Measurements from ENCODE around the gene OLFML2A. TPM values are rescaled to one million over a fixed set of nuclear protein-coding genes. Genes with fewer than 3 reads are reported as not detected.

Gene OLFML2A
- total and polyA plus RNA-seq, 12 donors = 1.7 to 21.4 (median 7.3) TPM

GRCh38 chr9:124859803-124860581, 83.1 kb downstream of the OLFML2A start:
- TF ChIP-seq, protein P1, sequence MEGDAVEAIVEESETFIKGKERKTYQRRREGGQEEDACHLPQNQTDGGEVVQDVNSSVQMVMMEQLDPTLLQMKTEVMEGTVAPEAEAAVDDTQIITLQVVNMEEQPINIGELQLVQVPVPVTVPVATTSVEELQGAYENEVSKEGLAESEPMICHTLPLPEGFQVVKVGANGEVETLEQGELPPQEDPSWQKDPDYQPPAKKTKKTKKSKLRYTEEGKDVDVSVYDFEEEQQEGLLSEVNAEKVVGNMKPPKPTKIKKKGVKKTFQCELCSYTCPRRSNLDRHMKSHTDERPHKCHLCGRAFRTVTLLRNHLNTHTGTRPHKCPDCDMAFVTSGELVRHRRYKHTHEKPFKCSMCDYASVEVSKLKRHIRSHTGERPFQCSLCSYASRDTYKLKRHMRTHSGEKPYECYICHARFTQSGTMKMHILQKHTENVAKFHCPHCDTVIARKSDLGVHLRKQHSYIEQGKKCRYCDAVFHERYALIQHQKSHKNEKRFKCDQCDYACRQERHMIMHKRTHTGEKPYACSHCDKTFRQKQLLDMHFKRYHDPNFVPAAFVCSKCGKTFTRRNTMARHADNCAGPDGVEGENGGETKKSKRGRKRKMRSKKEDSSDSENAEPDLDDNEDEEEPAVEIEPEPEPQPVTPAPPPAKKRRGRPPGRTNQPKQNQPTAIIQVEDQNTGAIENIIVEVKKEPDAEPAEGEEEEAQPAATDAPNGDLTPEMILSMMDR (IDR thresholded peaks at IDR 0.05) = no peak
- no peak for DNase-seq
- intact Hi-C loops (cut with DNase I) = loop anchor here (10.0 kb wide), 2 partner anchors 285 to 515 kb away; partner anchors contain the start of gene SCAI (in 1 of the 2)
- WGBS, 4 donors = 36 to 51% (median 43%) methylated on average over 10 of the region's 10 CpGs
- no peaks in the 10 kb centered on the region for H3K27me3 ChIP-seq
- peaks cover 15 to 36% of the 10 kb centered on the region in 2 donors for H3K4me1 ChIP-seq (replicated peaks in 1 of 2)
- H3K9me3 ChIP-seq (replicated peaks in 1 of 3) = no peaks in the 10 kb centered on the region
- H3K4me3 ChIP-seq = peak overlapping the region in 1 of 4 donors; percentile 94
- peaks cover 0 to 38% of the 10 kb centered on the region in 2 donors for H3K36me3 ChIP-seq (replicated peaks in 1 of 2)
- no peak overlapping the region for H3K27ac ChIP-seq

GRCh38 chr9:124860582-124861341, 83.8 kb downstream of the OLFML2A start:
- Histone ChIP-seq H3K4me3 (peak overlapping the region in 3 of 4 donors; percentile 37 to 94 (median 81)), H3K36me3 (replicated peaks in 1 of 2) (peaks cover 0 to 38% of the 10 kb centered on the region in 2 donors), H3K27me3 (no peaks in the 10 kb centered on the region), H3K9me3 (replicated peaks in 1 of 3) (no peaks in the 10 kb centered on the region), H3K4me1 (replicated peaks in 1 of 2) (peaks cover 15 to 36% of the 10 kb centered on the region in 2 donors), H3K27ac (peak overlapping the region in 3 of 5 donors; percentile 92 to 93 (median 93))
- no peak for DNase-seq
- TF ChIP-seq POLR2A (IDR thresholded peaks at IDR 0.05) = no peak
- TF ChIP-seq, protein P1 (IDR thresholded peaks at IDR 0.05) = no peak
- intact Hi-C loops (cut with DNase I) = loop anchor here in 1 of 2 donors (10.0 kb wide), 1 partner anchor 284 kb away; the partner anchor contains the start of gene SCAI
- 12 to 24% (median 13%) methylated on average over 9 to 12 of the region's 12 CpGs for WGBS, 4 donors

DNA sequence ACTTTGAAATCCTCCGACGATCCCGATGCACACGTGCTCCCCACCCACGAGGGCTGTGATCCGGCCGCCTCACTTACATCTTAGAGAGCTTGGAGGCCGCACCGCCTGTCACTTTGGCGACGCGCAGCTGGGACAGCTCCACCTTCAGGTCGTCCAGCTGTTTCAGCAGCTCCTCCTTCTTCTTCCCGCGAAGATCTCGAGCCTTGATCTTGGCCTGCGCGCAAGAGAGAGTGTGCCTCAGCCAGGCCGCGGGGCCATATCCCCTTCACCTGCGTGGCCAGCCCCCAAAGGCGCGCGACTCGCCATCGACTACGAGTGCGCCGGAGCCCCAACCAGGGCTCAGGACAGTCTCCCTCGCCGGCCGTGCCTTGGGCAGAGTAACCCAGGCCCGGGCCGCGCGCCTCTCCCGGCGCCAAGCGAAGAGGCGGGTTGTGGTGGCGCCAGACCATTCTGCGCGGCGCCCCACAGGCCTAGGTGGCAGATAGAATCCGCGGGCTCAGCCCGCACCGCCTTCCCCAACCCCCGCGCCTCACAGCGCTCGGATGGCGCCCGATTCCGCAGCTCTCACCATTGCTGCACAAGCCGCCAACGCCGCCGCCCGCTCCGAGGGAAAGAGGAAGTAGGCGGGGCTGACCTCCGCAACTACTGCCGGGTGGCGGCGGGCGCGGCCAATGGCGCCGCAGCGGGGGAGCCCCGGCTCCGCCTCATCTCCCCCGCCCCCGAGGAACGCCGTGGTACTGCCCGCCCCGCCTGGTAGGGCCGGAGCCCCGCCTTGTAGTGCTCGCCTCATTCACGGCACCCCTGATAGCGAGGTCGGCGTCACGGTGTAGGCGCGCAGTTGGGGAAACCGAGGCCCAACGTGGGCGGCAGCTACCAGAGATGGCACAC, 84.7 kb downstream of the OLFML2A start, which contains the start of the genes ARPC5L and RPL35:
ARPC5L (plus strand) TSS at position 789 of the 888 bp plus-strand sequence. CDS start 7,161 bp downstream, outside the sequence.
RPL35 (minus strand) TSS at position 616 of the 888 bp plus-strand sequence; CDS start at position 571, 45 bp downstream.
- Histone ChIP-seq H3K9me3 (replicated peaks in 1 of 3) (no peaks in the 10 kb centered on the region), H3K4me1 (replicated peaks in 1 of 2) (peaks cover 15 to 36% of the 10 kb centered on the region in 2 donors), H3K27ac (peak within 1 kb of the TSS; percentile 70 to 93 (median 92)), H3K27me3 (no peaks in the 10 kb centered on the region), H3K4me3 (peak within 1 kb of the TSS; percentile 37 to 94 (median 62)), H3K36me3 (replicated peaks in 1 of 2) (peaks cover 0 to 38% of the 10 kb centered on the region in 2 donors)
- TF ChIP-seq, protein P1 (IDR thresholded peaks at IDR 0.05) = peak in 5 of 6 experiments; percentile 14 to 45 (median 22)
- TF ChIP-seq POLR2A (IDR thresholded peaks at IDR 0.05) = peak; percentile 75 to 81
- intact Hi-C loops (cut with DNase I) = loop anchor here in 1 of 2 donors (10.0 kb wide), 1 partner anchor 283 kb away; the partner anchor contains the start of gene SCAI
- 0% methylated on average over 4 to 92 of the region's 92 CpGs for WGBS, 4 donors
- DNase-seq = peak; percentile 94 to 97 (median 95)
